GM23338 (cell line): ENCODE measurements around the gene CACNA2D3. TPM values are rescaled to one million over a fixed set of nuclear protein-coding genes. Genes with fewer than 3 reads are reported as not detected.
A peak's percentile ranks its signal among the peaks of the same experiment; 100 is the strongest.

Experiments used
- ATAC-seq: fragments of 200-7000 bp; cut with Tn5 transposase; 3 replicates; pipeline ENCODE4 v1.9.1; 2020
- DNase-seq: peaks from one replicate; pipeline ENCODE4 v3.0.0-alpha.2; 2015; ENCODE audit warnings: low spot score
- H2AFZ ChIP-seq: fragments of 200-600 bp; sonication (generic); 2 replicates; pipeline ENCODE4 v1.8.0; 2016; ENCODE audit warnings: antibody characterized with exemption, mild to moderate bottlenecking, moderate library complexity
- H3F3A ChIP-seq: fragments of 200-600 bp; sonication (generic); replicated peaks from 2 replicates; pipeline ENCODE4 v1.8.0; 2017; ENCODE audit warnings: antibody characterized with exemption, mixed run types, low read depth
- H3K27ac ChIP-seq: fragments of 200-600 bp; sonication (generic); 2 replicates; pipeline ENCODE4 v1.6.1; 2016; ENCODE audit warnings: low read depth
- H3K27me3 ChIP-seq: fragments of 200-600 bp; sonication (generic); 2 replicates; pipeline ENCODE4 v1.8.0; 2016; ENCODE audit warnings: mild to moderate bottlenecking, mixed run types, moderate library complexity; ENCODE audit not compliant: insufficient read depth
- H3K36me3 ChIP-seq: fragments of 200-600 bp; sonication (generic); 2 replicates; pipeline ENCODE4 v1.8.0; 2016; ENCODE audit warnings: mild to moderate bottlenecking; ENCODE audit not compliant: insufficient read depth
- H3K4me1 ChIP-seq: fragments of 200-600 bp; sonication (generic); 2 replicates; pipeline ENCODE4 v1.8.0; 2016; ENCODE audit warnings: mild to moderate bottlenecking, moderate library complexity; ENCODE audit not compliant: insufficient read depth
- H3K4me2 ChIP-seq: fragments of 200-600 bp; sonication (generic); 2 replicates; pipeline ENCODE4 v1.7.1; 2017; ENCODE audit warnings: mixed run types
- H3K4me3 ChIP-seq: fragments of 200-600 bp; sonication (generic); 2 replicates; pipeline ENCODE4 v1.6.1; 2016; ENCODE audit warnings: mixed run types
- H3K79me2 ChIP-seq: fragments of 200-600 bp; sonication (generic); replicated peaks from 2 replicates; pipeline ENCODE4 v1.8.0; 2017; ENCODE audit warnings: mild to moderate bottlenecking; ENCODE audit not compliant: insufficient read depth
- H3K9me2 ChIP-seq: fragments of 200-600 bp; sonication (generic); 2 replicates; pipeline ENCODE4 v1.8.0; 2017; ENCODE audit not compliant: insufficient read depth
- H4K20me1 ChIP-seq: fragments of 200-600 bp; sonication (generic); replicated peaks from 2 replicates; pipeline ENCODE4 v1.8.0; 2017; ENCODE audit warnings: mild to moderate bottlenecking; ENCODE audit not compliant: insufficient read depth
- H3K27ac Mint-ChIP-seq: 2 replicates; pipeline ENCODE4 v1.8.0; 2020; ENCODE audit warnings: inconsistent platforms, mild to moderate bottlenecking, moderate library complexity, mixed read lengths
- H3K27me3 Mint-ChIP-seq: 3 replicates; pipeline ENCODE4 v1.8.0; 2022; ENCODE audit warnings: low read depth, mild to moderate bottlenecking, moderate library complexity, mixed read lengths, inconsistent platforms; ENCODE audit not compliant: insufficient read depth, poor library complexity
- H3K36me3 Mint-ChIP-seq: 3 replicates; pipeline ENCODE4 v1.8.0; 2021; ENCODE audit warnings: low read depth, mild to moderate bottlenecking, inconsistent platforms, moderate library complexity, mixed read lengths
- H3K4me1 Mint-ChIP-seq: 3 replicates; pipeline ENCODE4 v1.8.0; 2020; ENCODE audit warnings: mild to moderate bottlenecking, inconsistent platforms, mixed read lengths
- H3K4me3 Mint-ChIP-seq: 3 replicates; pipeline ENCODE4 v1.8.0; 2021; ENCODE audit warnings: moderate library complexity, mild to moderate bottlenecking, inconsistent platforms, mixed read lengths
- H3K9me3 Mint-ChIP-seq: 3 replicates; pipeline ENCODE4 v1.8.0; 2020; ENCODE audit warnings: moderate library complexity, mild to moderate bottlenecking, inconsistent platforms, mixed read lengths
- JUNB ChIP-seq: IDR thresholded peaks from one replicate; pipeline ENCODE4 v1.6.1; 2016; ENCODE audit warnings: antibody characterized with exemption; ENCODE audit not compliant: unreplicated experiment
- NANOG ChIP-seq: IDR thresholded peaks from 2 replicates; pipeline ENCODE4 v1.6.1; 2016; ENCODE audit warnings: antibody characterized with exemption, borderline replicate concordance
- POLR2AphosphoS5 ChIP-seq: IDR thresholded peaks from 2 replicates; pipeline ENCODE4 v1.6.1; 2016; ENCODE audit warnings: antibody characterized with exemption, low read depth
- ZNF331 ChIP-seq: fragments of 250-450 bp; sonication (Bioruptor Pico); IDR thresholded peaks from 2 replicates; pipeline ENCODE4 v1.5.0; 2020; ENCODE audit warnings: low read depth, mild to moderate bottlenecking, moderate library complexity
- polyA plus RNA-seq: library from polyadenylated mRNA; unstranded; fragments of >200 nt; fragmentation: Nextera tagmentation; extraction: Ambion mirVana; gene quantifications from 2 replicates; pipeline ENCODE4 v1.2.1, GENCODE V29; 2016
- total RNA-seq: library from RNA; depleted of rRNA; stranded (reverse); fragments of >200 nt; shearing (Covaris generic); gene quantifications from 2 replicates; pipeline ENCODE4 v1.2.3, GENCODE V29; 2014
- TF ChIP-seq, protein P1 (sequence below), 2 experiments: fragments of 200-600 bp in 1 of 2; sonication (generic) in 1 of 2; conservative IDR thresholded peaks; 2 replicates each; pipeline versions ENCODE4 v1.5.1 to v1.6.1; 2016 to 2017; ENCODE audit warnings: antibody characterized with exemption in 2 of 2, low read depth in 2 of 2, mild to moderate bottlenecking in 2 of 2, moderate library complexity in 1 of 2
- TF ChIP-seq, protein P2 (sequence below): fragments of 250-450 bp; sonication (Bioruptor Pico); IDR thresholded peaks from 2 replicates; pipeline ENCODE4 v1.5.0; 2020; ENCODE audit warnings: mild to moderate bottlenecking, moderate library complexity
- TF ChIP-seq, protein P3 (sequence below): IDR thresholded peaks from one replicate; pipeline ENCODE4 v1.6.1; 2018; ENCODE audit warnings: antibody characterized with exemption; ENCODE audit not compliant: unreplicated experiment

CACNA2D3 gene
- total and polyA plus RNA-seq, 2 experiments from 2014 or later: 2.2 to 2.3 TPM

DNA sequence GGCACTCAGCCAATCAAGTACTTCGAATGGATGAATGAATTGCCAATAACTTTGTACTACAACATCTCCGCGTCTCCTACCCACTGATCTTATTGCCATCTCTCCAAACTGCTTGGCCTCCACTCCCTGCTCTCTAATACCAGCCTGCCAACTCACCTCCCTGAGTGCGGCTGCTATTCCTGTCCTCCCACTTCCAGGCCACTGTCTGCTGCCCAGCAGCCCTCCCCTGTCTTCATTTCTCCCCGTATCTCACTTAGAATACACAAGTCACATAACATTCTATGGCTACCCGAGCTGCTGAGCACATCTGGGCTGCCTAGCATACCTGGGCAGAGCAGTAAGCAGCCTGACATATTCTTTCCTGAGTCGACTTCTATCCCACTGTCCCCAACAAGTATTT, 955.4 kb downstream of the CACNA2D3 start (continued):
- TF ChIP-seq, protein P1, sequence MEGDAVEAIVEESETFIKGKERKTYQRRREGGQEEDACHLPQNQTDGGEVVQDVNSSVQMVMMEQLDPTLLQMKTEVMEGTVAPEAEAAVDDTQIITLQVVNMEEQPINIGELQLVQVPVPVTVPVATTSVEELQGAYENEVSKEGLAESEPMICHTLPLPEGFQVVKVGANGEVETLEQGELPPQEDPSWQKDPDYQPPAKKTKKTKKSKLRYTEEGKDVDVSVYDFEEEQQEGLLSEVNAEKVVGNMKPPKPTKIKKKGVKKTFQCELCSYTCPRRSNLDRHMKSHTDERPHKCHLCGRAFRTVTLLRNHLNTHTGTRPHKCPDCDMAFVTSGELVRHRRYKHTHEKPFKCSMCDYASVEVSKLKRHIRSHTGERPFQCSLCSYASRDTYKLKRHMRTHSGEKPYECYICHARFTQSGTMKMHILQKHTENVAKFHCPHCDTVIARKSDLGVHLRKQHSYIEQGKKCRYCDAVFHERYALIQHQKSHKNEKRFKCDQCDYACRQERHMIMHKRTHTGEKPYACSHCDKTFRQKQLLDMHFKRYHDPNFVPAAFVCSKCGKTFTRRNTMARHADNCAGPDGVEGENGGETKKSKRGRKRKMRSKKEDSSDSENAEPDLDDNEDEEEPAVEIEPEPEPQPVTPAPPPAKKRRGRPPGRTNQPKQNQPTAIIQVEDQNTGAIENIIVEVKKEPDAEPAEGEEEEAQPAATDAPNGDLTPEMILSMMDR (conservative IDR thresholded peaks at IDR 0.05; ENCODE audit: low read depth in 2 of 2): no peak

DNA sequence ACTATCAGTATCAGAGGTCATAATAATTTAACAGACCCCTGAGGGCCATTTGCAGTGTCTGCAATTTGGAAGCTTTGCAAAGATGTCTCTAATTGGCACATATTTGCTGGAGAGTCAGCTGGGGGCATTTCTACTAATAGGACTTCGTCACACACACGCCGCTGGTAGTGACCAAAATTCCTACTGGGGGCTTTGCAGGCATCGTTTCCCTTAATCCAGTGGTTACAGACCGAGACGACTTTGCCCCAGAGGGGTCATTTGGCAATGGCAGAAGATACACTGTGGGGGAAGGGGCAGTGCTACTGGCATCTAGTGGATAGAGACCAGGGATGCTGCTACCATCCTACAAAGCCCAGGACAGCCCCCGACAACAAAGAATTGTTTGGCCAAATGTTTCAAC, 956.5 kb downstream of the CACNA2D3 start:
- Mint-ChIP-seq H3K4me3 (no peak overlapping the region), H3K27ac (no peak overlapping the region), H3K9me3 (no peaks in the 10 kb centered on the region), H3K36me3 (no peaks in the 10 kb centered on the region), H3K4me1 (no peaks in the 10 kb centered on the region), H3K27me3 (no peaks in the 10 kb centered on the region)
- H3K4me3 ChIP-seq: no peak overlapping the region
- H3K4me2 ChIP-seq: no peak overlapping the region
- no peaks in the 10 kb centered on the region for H3K4me1 ChIP-seq
- no peaks in the 10 kb centered on the region for H3K36me3 ChIP-seq
- no peak overlapping the region for H3K27ac ChIP-seq
- no peaks in the 10 kb centered on the region for H3K79me2 ChIP-seq
- no peaks in the 10 kb centered on the region for H3K27me3 ChIP-seq
- ATAC-seq (peak; percentile 29; the same call in 1 of the 3 replicates), DNase-seq (no peak)
- H3K9me2 ChIP-seq: no peaks in the 10 kb centered on the region
- H4K20me1 ChIP-seq: no peaks in the 10 kb centered on the region
- no peak overlapping the region for H2AFZ ChIP-seq
- H3F3A ChIP-seq: no peaks in the 10 kb centered on the region
- TF ChIP-seq, protein P2, sequence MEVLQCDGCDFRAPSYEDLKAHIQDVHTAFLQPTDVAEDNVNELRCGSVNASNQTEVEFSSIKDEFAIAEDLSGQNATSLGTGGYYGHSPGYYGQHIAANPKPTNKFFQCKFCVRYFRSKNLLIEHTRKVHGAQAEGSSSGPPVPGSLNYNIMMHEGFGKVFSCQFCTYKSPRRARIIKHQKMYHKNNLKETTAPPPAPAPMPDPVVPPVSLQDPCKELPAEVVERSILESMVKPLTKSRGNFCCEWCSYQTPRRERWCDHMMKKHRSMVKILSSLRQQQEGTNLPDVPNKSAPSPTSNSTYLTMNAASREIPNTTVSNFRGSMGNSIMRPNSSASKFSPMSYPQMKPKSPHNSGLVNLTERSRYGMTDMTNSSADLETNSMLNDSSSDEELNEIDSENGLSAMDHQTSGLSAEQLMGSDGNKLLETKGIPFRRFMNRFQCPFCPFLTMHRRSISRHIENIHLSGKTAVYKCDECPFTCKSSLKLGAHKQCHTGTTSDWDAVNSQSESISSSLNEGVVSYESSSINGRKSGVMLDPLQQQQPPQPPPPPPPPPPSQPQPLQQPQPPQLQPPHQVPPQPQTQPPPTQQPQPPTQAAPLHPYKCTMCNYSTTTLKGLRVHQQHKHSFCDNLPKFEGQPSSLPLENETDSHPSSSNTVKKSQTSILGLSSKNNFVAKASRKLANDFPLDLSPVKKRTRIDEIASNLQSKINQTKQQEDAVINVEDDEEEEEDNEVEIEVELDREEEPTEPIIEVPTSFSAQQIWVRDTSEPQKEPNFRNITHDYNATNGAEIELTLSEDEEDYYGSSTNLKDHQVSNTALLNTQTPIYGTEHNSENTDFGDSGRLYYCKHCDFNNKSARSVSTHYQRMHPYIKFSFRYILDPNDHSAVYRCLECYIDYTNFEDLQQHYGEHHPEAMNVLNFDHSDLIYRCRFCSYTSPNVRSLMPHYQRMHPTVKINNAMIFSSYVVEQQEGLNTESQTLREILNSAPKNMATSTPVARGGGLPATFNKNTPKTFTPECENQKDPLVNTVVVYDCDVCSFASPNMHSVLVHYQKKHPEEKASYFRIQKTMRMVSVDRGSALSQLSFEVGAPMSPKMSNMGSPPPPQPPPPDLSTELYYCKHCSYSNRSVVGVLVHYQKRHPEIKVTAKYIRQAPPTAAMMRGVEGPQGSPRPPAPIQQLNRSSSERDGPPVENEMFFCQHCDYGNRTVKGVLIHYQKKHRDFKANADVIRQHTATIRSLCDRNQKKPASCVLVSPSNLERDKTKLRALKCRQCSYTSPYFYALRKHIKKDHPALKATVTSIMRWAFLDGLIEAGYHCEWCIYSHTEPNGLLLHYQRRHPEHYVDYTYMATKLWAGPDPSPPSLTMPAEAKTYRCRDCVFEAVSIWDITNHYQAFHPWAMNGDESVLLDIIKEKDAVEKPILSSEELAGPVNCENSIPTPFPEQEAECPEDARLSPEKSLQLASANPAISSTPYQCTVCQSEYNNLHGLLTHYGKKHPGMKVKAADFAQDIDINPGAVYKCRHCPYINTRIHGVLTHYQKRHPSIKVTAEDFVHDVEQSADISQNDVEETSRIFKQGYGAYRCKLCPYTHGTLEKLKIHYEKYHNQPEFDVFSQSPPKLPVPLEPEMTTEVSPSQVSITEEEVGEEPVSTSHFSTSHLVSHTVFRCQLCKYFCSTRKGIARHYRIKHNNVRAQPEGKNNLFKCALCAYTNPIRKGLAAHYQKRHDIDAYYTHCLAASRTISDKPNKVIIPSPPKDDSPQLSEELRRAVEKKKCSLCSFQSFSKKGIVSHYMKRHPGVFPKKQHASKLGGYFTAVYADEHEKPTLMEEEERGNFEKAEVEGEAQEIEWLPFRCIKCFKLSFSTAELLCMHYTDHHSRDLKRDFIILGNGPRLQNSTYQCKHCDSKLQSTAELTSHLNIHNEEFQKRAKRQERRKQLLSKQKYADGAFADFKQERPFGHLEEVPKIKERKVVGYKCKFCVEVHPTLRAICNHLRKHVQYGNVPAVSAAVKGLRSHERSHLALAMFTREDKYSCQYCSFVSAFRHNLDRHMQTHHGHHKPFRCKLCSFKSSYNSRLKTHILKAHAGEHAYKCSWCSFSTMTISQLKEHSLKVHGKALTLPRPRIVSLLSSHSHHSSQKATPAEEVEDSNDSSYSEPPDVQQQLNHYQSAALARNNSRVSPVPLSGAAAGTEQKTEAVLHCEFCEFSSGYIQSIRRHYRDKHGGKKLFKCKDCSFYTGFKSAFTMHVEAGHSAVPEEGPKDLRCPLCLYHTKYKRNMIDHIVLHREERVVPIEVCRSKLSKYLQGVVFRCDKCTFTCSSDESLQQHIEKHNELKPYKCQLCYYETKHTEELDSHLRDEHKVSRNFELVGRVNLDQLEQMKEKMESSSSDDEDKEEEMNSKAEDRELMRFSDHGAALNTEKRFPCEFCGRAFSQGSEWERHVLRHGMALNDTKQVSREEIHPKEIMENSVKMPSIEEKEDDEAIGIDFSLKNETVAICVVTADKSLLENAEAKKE (CRISPR knock-in tag): no peak
- TF ChIP-seq, protein P3, sequence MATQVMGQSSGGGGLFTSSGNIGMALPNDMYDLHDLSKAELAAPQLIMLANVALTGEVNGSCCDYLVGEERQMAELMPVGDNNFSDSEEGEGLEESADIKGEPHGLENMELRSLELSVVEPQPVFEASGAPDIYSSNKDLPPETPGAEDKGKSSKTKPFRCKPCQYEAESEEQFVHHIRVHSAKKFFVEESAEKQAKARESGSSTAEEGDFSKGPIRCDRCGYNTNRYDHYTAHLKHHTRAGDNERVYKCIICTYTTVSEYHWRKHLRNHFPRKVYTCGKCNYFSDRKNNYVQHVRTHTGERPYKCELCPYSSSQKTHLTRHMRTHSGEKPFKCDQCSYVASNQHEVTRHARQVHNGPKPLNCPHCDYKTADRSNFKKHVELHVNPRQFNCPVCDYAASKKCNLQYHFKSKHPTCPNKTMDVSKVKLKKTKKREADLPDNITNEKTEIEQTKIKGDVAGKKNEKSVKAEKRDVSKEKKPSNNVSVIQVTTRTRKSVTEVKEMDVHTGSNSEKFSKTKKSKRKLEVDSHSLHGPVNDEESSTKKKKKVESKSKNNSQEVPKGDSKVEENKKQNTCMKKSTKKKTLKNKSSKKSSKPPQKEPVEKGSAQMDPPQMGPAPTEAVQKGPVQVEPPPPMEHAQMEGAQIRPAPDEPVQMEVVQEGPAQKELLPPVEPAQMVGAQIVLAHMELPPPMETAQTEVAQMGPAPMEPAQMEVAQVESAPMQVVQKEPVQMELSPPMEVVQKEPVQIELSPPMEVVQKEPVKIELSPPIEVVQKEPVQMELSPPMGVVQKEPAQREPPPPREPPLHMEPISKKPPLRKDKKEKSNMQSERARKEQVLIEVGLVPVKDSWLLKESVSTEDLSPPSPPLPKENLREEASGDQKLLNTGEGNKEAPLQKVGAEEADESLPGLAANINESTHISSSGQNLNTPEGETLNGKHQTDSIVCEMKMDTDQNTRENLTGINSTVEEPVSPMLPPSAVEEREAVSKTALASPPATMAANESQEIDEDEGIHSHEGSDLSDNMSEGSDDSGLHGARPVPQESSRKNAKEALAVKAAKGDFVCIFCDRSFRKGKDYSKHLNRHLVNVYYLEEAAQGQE: no peak
- TF ChIP-seq POLR2AphosphoS5 (no peak), ZNF331 (CRISPR knock-in tag) (no peak), NANOG (no peak), JUNB (no peak)
